NCI-H2029 treated with DMSO at 0.1 percent for 48 hours (cell line): ENCODE measurements around the gene GRAMD4.
"Not testable (repeated sequence)": the region's sequence is repeated elsewhere in the genome, so short reads cannot be mapped to it uniquely, and the experiment has no call there.

Experiments
- DNase-seq: peaks from one replicate; lab custom pipeline; 2025; lab: John Stamatoyannopoulos, UW

The GRAMD4 gene

DNA sequence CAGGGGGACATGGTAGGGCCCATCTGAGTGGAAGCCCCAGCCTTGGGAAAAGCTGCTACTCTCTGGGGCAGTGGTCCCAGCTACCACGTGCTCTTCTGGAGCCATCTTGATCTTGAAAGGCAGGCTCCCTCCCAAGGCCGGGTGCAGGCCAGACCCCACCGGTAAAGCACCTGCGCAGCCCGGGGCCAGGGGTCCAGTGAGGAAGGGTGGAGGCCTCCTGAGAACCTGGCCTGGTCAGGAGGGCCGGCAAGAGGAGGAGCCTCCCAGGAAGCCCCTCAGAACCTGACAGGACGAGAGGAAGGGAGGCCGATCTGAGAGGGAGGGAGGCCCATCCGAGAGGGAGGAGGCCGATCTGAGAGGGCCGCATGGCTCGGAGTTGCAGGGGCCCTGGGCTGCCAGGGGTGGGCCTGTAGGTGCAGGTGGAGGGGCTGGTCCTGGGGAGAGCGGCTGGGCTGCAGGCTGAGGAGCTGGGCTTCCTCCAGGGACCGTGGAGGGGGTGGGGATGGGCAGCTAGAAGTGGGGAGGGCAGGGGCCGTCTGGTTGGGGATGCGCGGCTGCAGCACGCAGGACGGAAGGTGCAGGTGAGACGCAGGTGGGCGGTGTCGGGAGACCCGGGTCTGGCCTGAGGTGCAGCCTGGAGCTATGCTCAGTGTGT, 529 bp downstream of the GRAMD4 start:
- no peak for DNase-seq

DNA sequence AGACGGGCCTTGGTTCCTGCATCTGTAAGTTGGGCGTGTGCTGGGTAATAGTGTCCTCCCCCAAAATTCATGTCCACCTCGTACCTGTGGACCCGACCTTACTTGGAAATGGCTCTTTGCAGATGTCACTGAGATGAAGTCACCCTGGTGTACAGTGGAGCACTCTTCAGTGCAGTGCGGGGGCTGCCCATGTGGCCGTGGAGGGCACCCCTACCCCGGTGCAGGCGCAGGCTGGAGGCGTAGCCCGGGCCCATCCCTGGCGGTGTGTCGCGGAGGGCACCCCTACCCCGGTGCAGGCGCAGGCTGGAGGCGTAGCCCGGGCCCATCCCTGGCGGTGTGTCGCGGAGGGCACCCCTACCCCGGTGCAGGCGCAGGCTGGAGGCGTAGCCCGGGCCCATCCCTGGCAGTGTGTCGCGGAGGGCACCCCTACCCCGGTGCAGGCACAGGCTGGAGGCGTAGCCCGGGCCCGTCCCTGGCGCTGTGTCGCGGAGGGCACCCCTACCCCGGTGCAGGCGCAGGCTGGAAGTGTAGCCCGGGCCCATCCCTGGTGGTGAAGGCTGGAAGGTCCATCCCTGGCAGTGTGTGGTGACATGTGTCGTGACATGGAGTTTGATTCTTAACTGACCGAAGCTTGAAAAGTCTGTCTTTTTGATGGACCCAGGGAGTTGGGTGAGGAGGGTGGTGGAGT, 1.2 kb downstream of the GRAMD4 start:
- not testable (repeated sequence) for DNase-seq

DNA sequence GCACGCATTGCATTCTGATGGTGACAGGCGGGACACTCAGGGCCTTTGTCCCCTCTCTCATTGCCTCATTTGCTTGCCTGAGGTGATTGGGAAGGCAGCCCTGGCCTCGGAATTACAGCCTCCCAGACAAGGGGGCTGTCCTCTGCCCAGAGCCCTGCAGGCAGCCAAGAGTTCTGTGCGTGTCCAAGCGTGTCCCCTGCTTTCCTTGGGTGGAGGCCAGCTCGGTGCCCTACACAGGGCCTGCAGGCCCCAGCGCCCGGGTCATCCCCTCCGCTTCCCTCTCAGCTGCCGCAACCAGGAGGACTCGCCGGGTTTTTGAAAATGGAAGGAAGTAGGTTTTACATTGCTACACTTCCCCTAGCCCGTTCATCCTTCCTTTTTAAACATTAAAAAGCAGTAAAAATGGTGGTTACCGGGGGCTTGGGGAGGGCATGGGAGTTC, 1.9 kb downstream of the GRAMD4 start:
- no peak for DNase-seq

GRCh38 chr22:46625113-46625842, 5.1 kb downstream of the GRAMD4 start:
- DNase-seq, result no peak

DNA sequence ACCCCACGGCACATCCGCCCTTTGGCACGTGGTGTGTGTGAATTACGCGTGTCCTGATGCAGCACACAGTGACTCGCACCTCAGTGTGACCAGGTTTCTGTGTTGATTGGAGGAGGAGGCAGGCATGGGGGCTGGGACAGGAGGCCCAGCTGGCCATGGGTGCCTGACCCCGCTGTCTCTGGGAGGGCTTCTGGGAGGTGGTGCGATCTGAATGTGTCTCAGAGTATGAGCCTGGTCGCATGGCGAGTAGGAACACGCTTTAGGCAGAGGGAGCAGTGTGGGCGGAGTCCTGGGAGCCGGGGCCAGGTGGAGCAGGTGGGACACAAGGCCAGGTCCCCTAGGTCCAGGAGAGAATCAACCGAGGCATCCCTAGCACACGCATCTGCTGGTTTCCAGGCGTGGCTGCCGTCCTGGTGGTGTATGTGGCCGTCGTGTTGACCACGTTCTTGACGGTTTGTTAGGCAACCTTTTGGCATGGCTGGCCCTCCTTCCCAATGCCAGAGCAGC, 5.7 kb downstream of the GRAMD4 start:
- no peak for DNase-seq

GRCh38 chr22:46626356-46626755, 6.2 kb downstream of the GRAMD4 start:
- DNase-seq, result no peak

DNA sequence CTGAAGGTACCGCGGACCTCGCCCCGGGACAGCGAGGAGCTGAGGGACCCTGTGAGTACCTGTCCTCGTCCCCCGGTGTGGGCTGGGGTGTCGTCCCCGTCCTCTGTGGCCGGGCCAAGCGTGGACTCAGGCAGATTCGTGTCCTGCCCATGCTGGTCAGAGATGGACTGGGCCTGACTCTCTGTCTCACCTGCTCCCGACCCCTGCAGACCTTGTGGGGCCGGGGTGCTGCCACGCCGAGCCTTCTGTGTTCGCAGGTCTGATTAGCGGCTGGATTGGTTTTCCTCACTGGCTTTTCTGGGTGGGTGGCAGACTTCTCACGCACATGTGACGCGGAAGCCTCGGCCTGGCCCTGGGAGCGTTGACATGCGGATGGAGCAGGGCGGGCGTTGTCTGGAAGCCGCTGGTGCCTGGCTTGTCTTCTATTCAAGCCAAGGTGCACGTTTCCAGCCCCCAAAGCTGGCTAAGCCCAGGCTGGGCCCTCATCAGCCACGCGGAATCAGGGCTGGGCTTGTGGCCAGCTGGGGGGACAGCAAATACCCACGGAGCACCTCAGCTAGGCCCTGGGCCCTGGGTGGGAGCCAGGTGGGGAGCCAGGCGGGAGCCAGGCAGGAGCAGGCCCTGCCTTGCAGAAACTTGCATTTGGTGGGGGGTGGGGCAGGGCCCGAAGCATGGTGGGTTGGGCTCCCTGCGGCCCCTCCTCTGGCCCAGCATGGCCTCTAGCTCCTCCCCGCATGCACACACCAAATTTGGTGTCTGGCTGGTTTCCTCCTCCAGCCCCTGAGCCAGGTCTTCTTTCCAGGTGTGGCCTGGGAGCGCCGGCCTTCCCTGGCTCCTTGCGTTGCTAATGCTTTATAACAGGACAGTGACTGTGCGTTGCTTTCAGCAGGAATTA, 7.0 kb downstream of the GRAMD4 start:
- DNase-seq, result no peak

DNA sequence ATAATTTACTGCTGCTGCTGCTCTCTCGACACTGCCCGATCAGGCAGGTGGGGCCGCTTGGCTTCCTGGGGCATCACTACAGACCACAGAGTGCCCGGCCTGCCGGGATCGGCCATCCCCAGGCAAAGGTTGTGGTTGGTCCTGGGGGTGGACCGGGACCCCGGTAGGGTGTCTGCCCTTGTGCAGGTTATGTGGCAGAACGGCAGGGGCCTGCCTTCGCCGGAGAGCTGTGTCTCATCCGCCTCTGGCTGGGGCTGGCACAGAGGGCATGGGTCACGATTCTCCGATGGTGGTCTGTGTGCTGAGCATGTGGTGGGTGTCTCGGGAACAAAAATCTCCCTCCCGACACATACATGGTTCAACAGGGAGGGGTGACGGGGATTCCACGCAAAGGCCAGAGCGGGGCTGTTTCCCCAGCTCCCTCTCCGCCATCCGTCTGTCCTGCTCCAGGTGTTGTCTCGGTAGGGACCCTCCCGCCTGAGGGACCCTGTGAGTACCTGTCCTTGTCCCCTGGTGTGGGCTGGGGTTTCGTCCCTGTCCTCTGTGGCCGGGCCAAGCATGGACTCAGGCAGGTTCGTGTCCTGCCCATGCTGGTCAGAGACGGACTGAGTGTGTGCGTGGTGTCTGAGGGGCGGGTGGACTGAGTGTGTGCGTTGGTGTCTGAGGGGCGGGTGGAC, 7.8 kb downstream of the GRAMD4 start:
- no peak for DNase-seq

DNA sequence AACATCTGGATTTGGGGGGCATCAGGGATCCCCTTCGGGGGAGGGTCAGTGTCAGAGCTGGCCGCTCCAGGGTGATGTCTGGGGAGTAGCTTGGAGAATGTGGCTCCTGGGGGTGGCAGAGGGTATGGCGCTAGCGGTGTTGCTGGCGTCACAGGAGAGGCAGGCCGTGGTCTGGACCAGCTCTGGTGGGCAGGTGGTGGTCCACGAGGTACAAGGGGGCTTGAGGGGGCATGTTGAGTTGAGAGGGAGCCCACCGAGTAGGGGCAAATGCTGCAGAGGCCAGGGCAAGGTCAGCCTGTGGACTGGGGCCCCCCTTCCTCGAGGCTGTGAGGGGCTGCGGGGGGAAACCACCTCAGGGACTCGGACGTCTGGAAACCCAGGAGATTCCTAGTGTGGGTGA, 8.6 kb downstream of the GRAMD4 start:
- DNase-seq, result no peak

DNA sequence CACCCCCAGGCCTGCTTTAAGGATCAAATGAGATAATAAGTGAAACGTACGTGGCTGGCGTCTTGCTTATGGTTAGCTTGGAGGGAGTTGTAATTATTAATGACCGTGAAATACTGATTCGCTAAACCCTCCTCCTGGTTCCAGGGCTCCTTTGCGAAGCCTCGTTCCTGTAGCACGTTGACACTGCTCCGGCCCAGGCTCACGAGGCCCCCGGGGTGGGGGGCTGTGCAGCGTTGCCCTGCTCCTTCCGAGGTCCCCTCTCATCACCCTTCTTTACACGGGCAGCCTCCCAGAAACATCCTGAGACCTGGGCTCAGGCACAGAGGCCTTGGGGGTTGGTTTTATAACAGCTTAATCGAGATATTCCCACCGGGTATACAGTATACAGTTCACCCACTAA, 9.1 kb downstream of the GRAMD4 start:
- no peak for DNase-seq

DNA sequence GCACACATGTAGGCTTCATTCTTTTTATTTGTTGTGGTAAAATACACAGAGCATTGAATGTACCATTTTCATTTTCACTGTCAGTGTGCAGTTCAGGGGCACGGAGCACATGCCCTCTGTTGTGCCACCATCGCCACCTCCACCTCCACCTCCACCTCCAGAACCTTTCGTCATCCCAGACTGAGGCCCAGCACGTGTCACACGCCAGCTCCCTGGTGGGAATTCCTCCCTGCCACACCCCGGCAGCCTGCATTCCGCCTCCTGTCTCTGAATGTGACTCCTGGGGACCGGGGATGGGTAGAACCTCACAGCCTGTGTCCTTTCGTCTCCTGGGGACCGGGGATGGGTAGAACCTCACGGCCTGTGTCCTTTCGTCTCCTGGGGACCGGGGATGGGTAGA, 10.9 kb downstream of the GRAMD4 start:
- no peak for DNase-seq

DNA sequence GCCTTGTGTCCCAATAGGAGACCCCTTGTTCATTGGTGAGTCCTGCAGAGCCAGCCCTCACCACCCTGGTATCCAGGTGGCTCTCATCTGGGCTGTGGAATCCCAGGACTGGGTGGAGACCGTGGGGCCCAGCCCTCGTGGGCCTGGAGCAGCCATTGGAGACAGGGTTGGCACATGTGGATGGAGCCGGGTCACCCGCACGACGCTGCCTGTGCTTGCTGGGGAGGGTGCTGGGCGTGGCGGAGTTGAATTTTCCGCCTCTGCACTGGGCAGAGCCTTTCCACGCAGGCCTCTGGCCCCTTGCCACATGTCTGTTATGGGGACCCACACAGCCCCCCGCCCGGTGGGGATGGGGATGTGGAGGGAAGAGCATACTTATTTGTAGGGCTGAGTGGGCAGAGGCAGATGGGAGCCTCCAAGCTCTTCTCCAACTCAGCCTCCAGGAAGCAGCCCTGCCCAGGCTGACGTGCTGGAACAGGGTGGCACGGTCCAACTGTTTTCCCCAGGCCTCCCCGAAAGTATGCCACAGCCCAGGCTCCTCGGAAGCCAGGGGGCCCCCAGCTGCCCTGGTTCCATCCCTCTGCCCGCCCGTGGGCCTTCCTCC, 12.6 kb downstream of the GRAMD4 start:
- DNase-seq, result no peak

- no peak for DNase-seq
Measured at GRCh38 chr22:46633334-46633890, 13.2 kb downstream of the GRAMD4 start.

DNA sequence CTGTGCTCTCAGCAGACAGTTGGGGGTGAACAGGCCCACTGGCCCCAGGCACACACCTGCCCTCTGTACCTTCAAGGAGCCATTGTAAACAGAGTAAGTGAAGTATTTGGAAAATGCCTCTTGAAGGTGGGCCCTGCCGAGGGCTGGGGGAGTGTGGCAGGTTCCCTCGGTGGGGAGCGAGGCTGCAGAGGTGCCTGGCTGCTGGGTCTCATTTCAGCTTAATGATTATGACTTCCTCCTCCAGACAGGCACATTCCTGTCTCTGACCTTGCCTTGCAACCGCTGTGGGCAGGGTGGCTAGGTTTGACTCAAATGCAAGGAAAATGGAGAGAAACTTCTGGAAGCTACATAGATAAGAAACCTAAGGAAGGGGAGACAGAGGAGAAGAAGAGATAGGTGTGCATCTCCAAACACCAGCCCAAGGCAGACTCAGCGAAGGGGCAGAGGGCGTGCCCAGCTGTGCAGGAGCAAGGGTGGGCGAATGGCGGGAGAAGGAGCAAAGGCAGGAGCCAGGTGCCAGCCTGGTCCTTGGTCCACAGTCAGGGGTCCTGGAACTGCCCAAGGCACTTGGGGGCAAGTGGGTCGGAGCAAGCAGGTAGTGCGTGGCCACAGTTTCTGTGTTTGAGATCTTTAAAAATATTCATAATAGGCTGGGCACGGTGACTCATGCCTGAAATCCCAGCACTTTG, 14.0 kb downstream of the GRAMD4 start:
- no peak for DNase-seq

DNA sequence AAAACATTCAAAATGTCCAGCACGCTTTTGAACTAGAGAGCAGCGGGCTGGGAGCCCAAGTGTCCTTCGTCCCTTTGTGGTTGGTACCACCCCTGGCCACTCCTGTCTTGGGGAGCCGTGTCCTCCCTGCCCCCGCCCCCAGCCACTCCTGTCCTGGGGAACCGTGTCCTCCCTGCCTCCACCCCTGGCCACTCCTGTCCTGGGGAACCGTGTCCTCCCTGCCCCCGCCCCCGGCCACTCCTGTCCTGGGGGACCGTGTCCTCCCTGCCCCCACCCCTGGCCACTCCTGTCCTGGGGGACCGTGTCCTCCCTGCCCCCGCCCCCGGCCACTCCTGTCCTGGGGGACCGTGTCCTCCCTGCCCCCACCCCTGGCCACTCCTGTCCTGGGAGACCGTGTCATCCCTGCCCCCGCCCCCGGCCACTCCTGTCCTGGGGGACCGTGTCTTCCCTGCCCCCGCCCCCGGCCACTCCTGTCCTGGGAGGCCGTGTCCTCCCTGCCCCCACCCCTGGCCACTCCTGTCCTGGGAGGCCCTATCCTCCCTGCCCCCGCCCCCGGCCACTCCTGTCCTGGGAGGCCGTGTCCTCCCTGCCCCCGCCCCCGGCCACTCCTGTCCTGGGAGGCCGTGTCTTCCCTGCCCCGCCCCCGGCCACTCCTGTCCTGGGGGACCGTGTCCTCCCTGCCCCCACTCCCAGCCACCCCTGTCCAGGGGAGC, 14.9 kb downstream of the GRAMD4 start:
- not testable (repeated sequence) for DNase-seq

GRCh38 chr22:46635756-46636155, 15.6 kb downstream of the GRAMD4 start:
- DNase-seq, result no peak

- DNase-seq, result no peak
Measured at GRCh38 chr22:46636221-46637002, 16.2 kb downstream of the GRAMD4 start.
